Subcutaneous adipose tissue (tissue), 4 donors: Measurements from ENCODE around the gene TMSB10. TPM values are rescaled to one million over a fixed set of nuclear protein-coding genes. Genes with fewer than 3 reads are reported as not detected.

Experiments used
- CTCF ChIP-seq: fragments of 450-650 bp; IDR thresholded peaks from one replicate; pipeline ENCODE4 v1.5.1; 2016; ENCODE audit warnings: low read depth, mild to moderate bottlenecking, control low read depth, antibody characterized with exemption, moderate library complexity
- total RNA-seq, 4 donors: library from RNA; depleted of rRNA; stranded (reverse); fragments of >200 nt; gene quantifications; one replicate each; pipeline ENCODE4 v1.1.0, GENCODE V29; 2016

The TMSB10 gene
- total RNA-seq: 1,000 to 10,000 TPM; 4,028 to 7,366 (median 5,247) TPM

DNA sequence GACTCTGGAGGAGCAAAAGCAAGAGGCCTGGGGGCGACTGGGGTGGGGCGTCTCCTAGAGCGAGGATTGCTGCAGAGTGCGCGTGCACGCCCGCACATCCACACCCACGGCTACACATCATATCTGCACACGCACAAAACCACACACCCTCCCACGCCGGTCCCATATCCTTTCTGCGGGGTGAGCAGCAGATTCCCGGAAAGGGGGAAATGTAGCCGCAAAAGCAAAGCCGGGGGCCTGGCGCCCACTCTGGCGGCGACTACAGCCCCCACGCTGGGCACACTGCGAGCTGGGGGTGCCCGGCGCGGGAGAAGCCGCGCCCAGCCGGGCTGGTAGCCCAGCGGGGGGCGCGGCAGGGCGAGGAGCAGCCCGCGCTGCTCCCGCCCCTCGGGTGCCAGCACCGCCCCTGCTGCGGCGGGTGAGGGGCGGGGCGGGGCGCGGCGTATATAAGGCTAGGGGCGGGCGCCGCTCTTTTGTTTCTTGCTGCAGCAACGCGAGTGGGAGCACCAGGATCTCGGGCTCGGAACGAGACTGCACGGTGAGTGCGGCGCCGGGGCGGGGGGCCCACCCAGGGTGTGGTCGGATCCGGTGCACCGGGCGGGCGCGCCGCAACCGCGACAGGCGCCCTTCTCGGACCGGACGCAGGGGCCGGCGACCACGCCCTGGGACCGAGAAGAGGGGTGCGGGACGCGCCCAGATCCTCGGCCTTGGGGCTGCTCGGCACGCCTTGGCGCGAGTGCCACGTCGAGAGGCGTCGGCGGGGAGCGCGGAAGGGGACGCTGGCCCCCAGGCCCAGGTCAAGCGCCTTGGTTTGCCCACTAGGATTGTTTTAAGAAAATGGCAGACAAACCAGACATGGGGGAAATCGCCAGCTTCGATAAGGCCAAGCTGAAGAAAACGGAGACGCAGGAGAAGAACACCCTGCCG lies at the start of gene TMSB10:
Gene TMSB10 (plus strand): TSS at position 476 of the 927 bp plus-strand sequence.
- no peak for TF ChIP-seq CTCF

DNA sequence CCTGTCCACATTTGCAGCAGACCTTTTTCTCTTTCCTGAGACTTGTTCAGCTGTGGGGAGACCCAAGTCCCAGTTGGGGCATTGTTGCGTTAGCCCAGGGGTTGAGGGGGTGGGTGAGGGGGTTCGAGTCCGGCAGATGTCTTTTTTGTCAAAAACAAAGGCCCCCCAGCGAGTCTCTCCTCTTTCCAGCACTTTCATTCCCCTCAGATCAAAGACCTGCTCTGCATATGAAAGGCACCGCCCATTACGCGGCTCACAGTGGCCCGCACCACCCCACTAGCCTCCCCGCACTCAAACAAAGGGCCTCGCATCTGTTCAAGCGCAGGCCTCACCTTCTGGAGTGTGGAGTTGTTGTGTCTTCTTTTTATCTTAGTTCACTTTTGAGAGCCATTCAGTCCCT lies 49.7 kb upstream of the TMSB10 start:
- TF ChIP-seq CTCF: no peak

- no peak for TF ChIP-seq CTCF
These were observed 48.7 kb upstream of the TMSB10 start for GRCh38 chr2:84856787-84857186.

- TF ChIP-seq CTCF: no peak
These were observed 47.9 kb upstream of the TMSB10 start for GRCh38 chr2:84857566-84857965.

- no peak for TF ChIP-seq CTCF
These were observed 47.3 kb upstream of the TMSB10 start for GRCh38 chr2:84858123-84858522.

DNA sequence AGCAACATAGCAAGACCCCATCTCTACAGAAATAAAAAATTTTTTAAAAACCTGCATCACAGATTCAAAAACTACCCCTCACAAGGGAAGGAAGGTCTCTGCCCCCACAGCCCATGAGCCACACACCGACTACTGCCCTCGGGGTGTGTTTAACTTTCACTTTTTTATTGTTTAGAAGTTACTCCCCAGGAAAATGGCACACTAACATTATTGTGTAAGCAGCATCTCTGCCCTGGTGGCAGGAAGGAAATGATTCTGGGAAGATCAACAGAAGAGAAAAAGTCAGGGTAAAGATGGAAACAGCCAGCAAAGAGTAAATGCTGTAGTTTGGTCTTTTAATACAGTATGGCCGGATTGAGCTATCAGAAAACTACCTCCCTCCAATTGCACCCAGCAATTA lies 46.5 kb upstream of the TMSB10 start:
- no peak for TF ChIP-seq CTCF

GRCh38 chr2:84861539-84861938 lies 43.9 kb upstream of the TMSB10 start:
- no peak for TF ChIP-seq CTCF
